Thyroid gland (tissue), 4 donors: Measurements from ENCODE around the gene TREX2. TPM values are rescaled to one million over a fixed set of nuclear protein-coding genes. Genes with fewer than 3 reads are reported as not detected.
A peak's percentile ranks its signal among the peaks of the same experiment; 100 is the strongest.

ENCODE experiments used
- DNase-seq, 2 donors: peaks; one replicate each; pipeline ENCODE4 v3.0.0-alpha.2; 2019
- H3K27ac ChIP-seq, 3 donors: fragments of 200-600 bp; sonication (generic); 1 replicate in 2 of 3; 2 replicates in 1 of 3; pipeline ENCODE4 v1.5.1; 2016 to 2019; ENCODE audit warnings: mild to moderate bottlenecking in 1 of 3, moderate library complexity in 1 of 3
- H3K27me3 ChIP-seq: fragments of 200-600 bp; sonication (generic); one replicate; pipeline ENCODE4 v1.5.1; 2019
- H3K36me3 ChIP-seq, 2 donors: fragments of 200-600 bp; sonication (generic); one replicate each; pipeline ENCODE4 v1.5.1; 2016 to 2019
- H3K4me1 ChIP-seq, 2 donors: fragments of 200-600 bp; sonication (generic); one replicate each; pipeline ENCODE4 v1.5.1; 2017 to 2019
- H3K4me3 ChIP-seq, 3 donors: fragments of 200-600 bp; sonication (generic); replicated peaks in 1 of 3; 1 replicate in 2 of 3; 2 replicates in 1 of 3; pipeline ENCODE4 v1.5.1; 2016; ENCODE audit warnings: mild to moderate bottlenecking in 1 of 3
- H3K9me3 ChIP-seq: fragments of 200-600 bp; sonication (generic); one replicate; pipeline ENCODE4 v1.5.1; 2017
- CTCF ChIP-seq, 6 experiments: fragments of 200-600 bp in 3 of 6; fragments of 450-650 bp in 3 of 6; sonication (generic) in 3 of 6; IDR thresholded peaks; one replicate each; pipeline ENCODE4 v1.5.1; 2016 to 2019; ENCODE audit warnings: antibody characterized with exemption in 6 of 6, mild to moderate bottlenecking in 2 of 6, inconsistent platforms in 1 of 6, moderate library complexity in 1 of 6
- POLR2A ChIP-seq, 2 donors: fragments of 450-650 bp; IDR thresholded peaks; one replicate each; pipeline ENCODE4 v1.6.1; 2017; ENCODE audit warnings: antibody characterized with exemption in 2 of 2, mild to moderate bottlenecking in 2 of 2, moderate library complexity in 1 of 2
- WGBS, 2 donors: methylation state at CpG; one replicate each; pipeline ENCODE4 v1.1.5; 2017; 5-methylcytosine and 5-hydroxymethylcytosine counted together
- intact Hi-C: fragments of 100-400 bp; cut with DNase I; formaldehyde crosslinking; loops from one replicate; pipeline ENCODE4 v1.15.1; 2023
- total RNA-seq, 4 donors: library from RNA; depleted of rRNA; stranded (reverse); fragments of >200 nt; gene quantifications; one replicate each; pipeline ENCODE4 v1.2.3, GENCODE V29; 2016

The TREX2 gene
- total RNA-seq, 4 donors from 2014 or later = 0.40 to 8.9 (median 3.2) TPM; not detected in 1

- TF ChIP-seq CTCF (IDR thresholded peaks at IDR 0.05) (no peak), POLR2A (IDR thresholded peaks at IDR 0.05) (no peak)
- peak in 1 of 2 donors; percentile 64 for DNase-seq
These were observed 10.3 kb upstream of the TREX2 start for GRCh38 chrX:153456161-153456560.

GRCh38 chrX:153455571-153455970, 9.7 kb upstream of the TREX2 start:
- H3K27ac ChIP-seq = no peak overlapping the region
- no peak for DNase-seq
- intact Hi-C loops = no loop called here
- H3K4me3 ChIP-seq = no peak overlapping the region
- 100% methylated on average over 3 of the region's 16 CpGs; no CpG with 5 or more reads in 1 of the 2 donors for WGBS, 2 donors
- no peaks in the 10 kb centered on the region for H3K27me3 ChIP-seq
- no peaks in the 10 kb centered on the region for H3K4me1 ChIP-seq
- peaks cover 0 to 3% of the 10 kb centered on the region in 2 donors for H3K36me3 ChIP-seq
- TF ChIP-seq CTCF (IDR thresholded peaks at IDR 0.05) = no peak
- TF ChIP-seq POLR2A (IDR thresholded peaks at IDR 0.05) = no peak
- no peaks in the 10 kb centered on the region for H3K9me3 ChIP-seq

More at GRCh38 chrX:153456161-153456560, 10.3 kb upstream of the TREX2 start:
- no peaks in the 10 kb centered on the region for H3K4me1 ChIP-seq
- peaks cover 0 to 3% of the 10 kb centered on the region in 2 donors for H3K36me3 ChIP-seq
- no peaks in the 10 kb centered on the region for H3K9me3 ChIP-seq
- no peak overlapping the region for H3K4me3 ChIP-seq
- H3K27me3 ChIP-seq = no peaks in the 10 kb centered on the region
- H3K27ac ChIP-seq = no peak overlapping the region
- 94% methylated on average over 3 of the region's 12 CpGs; no CpG with 5 or more reads in 1 of the 2 donors for WGBS, 2 donors
- intact Hi-C loops = no loop called here

- peaks cover 0 to 3% of the 10 kb centered on the region in 2 donors for H3K36me3 ChIP-seq
- no peaks in the 10 kb centered on the region for H3K4me1 ChIP-seq
- no peak for DNase-seq
- no peak for TF ChIP-seq CTCF (IDR thresholded peaks at IDR 0.05)
- no peak for TF ChIP-seq POLR2A (IDR thresholded peaks at IDR 0.05)
- WGBS, 2 donors = 91 to 93% methylated on average over 7 to 10 of the region's 16 CpGs
- no peak overlapping the region for H3K4me3 ChIP-seq
- intact Hi-C loops = no loop called here
- no peak overlapping the region for H3K27ac ChIP-seq
- no peaks in the 10 kb centered on the region for H3K9me3 ChIP-seq
- no peaks in the 10 kb centered on the region for H3K27me3 ChIP-seq
These were observed 9.2 kb upstream of the TREX2 start for GRCh38 chrX:153454901-153455550.

GRCh38 chrX:153450949-153451277, 5.1 kb upstream of the TREX2 start:
- Histone ChIP-seq H3K27ac (no peak overlapping the region), H3K36me3 (peaks cover 0 to 3% of the 10 kb centered on the region in 2 donors), H3K9me3 (no peaks in the 10 kb centered on the region), H3K4me1 (no peaks in the 10 kb centered on the region), H3K4me3 (no peak overlapping the region), H3K27me3 (no peaks in the 10 kb centered on the region)
- no peak for TF ChIP-seq POLR2A (IDR thresholded peaks at IDR 0.05)
- no peak for TF ChIP-seq CTCF (IDR thresholded peaks at IDR 0.05)
- 87 to 92% methylated on average over 3 to 5 of the region's 8 CpGs for WGBS, 2 donors
- intact Hi-C loops = no loop called here
- DNase-seq = no peak

GRCh38 chrX:153450114-153450948, 4.5 kb upstream of the TREX2 start:
- H3K36me3 ChIP-seq = peaks cover 0 to 3% of the 10 kb centered on the region in 2 donors
- intact Hi-C loops = no loop called here
- 95 to 98% methylated on average over 14 to 21 of the region's 26 CpGs for WGBS, 2 donors
- no peaks in the 10 kb centered on the region for H3K27me3 ChIP-seq
- TF ChIP-seq POLR2A (IDR thresholded peaks at IDR 0.05) (no peak), CTCF (IDR thresholded peaks at IDR 0.05) (no peak)
- no peak overlapping the region for H3K27ac ChIP-seq
- no peak for DNase-seq
- H3K4me3 ChIP-seq = no peak overlapping the region
- H3K4me1 ChIP-seq = no peaks in the 10 kb centered on the region
- no peaks in the 10 kb centered on the region for H3K9me3 ChIP-seq
